ENCODE results near the gene HTR2A. TPM values are rescaled to one million over a fixed set of nuclear protein-coding genes. Genes with fewer than 3 reads are reported as not detected.
A peak's percentile ranks its signal among the peaks of the same experiment; 100 is the strongest.

Gene HTR2A
- polyA plus RNA-seq (2011; rRNA removed) (0.02 and 0.04 TPM in 2 replicates), polyA minus RNA-seq (2011; rRNA and poly(A)+ RNA removed) (0.09 and 0.10 TPM in 2 replicates)

GRCh38 chr13:46896341-46897137 is at the start of gene HTR2A:
Gene HTR2A (minus strand): TSS chr13:46897053. CDS start chr13:46895906, 1,147 bp downstream.
- H3K27me3 ChIP-seq (ENCODE audit: control insufficient read depth, insufficient read depth, low read length) = peaks cover 3% of the 10 kb centered on the region
- no peak for DNase-seq (ENCODE audit: low read depth)
- no peak for TF ChIP-seq CTCF (IDR thresholded peaks at IDR 0.05; ENCODE audit: insufficient read depth, low read depth, low read length)
- CTCF ChIA-PET = interaction anchor here (0.6 to 1.1 kb wide), 6 partner anchors 16 to 699 kb away, joined by 3 to 4 read pairs (median 3); no protein-coding TSS in a partner anchor
- peak within 1 kb of the TSS; percentile 20 for H3K4me3 ChIP-seq (ENCODE audit: low read depth, low read length)
- POLR2A ChIA-PET = no interaction called here
- no peaks in the 10 kb centered on the region for H3K36me3 ChIP-seq (ENCODE audit: control insufficient read depth, insufficient read depth, low read length)

- no peaks in the 10 kb centered on the region for H3K27me3 ChIP-seq (ENCODE audit: control insufficient read depth, insufficient read depth, low read length)
- no peak for DNase-seq (ENCODE audit: low read depth)
- CTCF ChIA-PET = no interaction called here
- POLR2A ChIA-PET = no interaction called here
- no peak for TF ChIP-seq CTCF (IDR thresholded peaks at IDR 0.05; ENCODE audit: insufficient read depth, low read depth, low read length)
- H3K36me3 ChIP-seq (ENCODE audit: control insufficient read depth, insufficient read depth, low read length) = no peaks in the 10 kb centered on the region
- H3K4me3 ChIP-seq (ENCODE audit: low read depth, low read length) = no peak overlapping the region
Measured at GRCh38 chr13:46936525-46936924, 39.7 kb upstream of the HTR2A start.

- CTCF ChIA-PET = no interaction called here
Measured at GRCh38 chr13:46934749-46935148, 37.9 kb upstream of the HTR2A start.

GRCh38 chr13:46926916-46927590 is 30.2 kb upstream of the HTR2A start:
- POLR2A ChIA-PET = no interaction called here
- no peak for TF ChIP-seq CTCF (IDR thresholded peaks at IDR 0.05; ENCODE audit: insufficient read depth, low read depth, low read length)
- CTCF ChIA-PET = interaction anchor here (0.6 to 2.9 kb wide), 2 partner anchors 29 to 33 kb away, joined by 4 to 10 read pairs; no protein-coding TSS in a partner anchor
- H3K36me3 ChIP-seq (ENCODE audit: control insufficient read depth, insufficient read depth, low read length) = no peaks in the 10 kb centered on the region
- H3K27me3 ChIP-seq (ENCODE audit: control insufficient read depth, insufficient read depth, low read length) = no peaks in the 10 kb centered on the region
- DNase-seq (ENCODE audit: low read depth) = peak; percentile 12
- H3K4me3 ChIP-seq (ENCODE audit: low read depth, low read length) = no peak overlapping the region

More at GRCh38 chr13:46934749-46935148, 37.9 kb upstream of the HTR2A start:
- H3K4me3 ChIP-seq (ENCODE audit: low read depth, low read length) = no peak overlapping the region
- no peak for DNase-seq (ENCODE audit: low read depth)
- POLR2A ChIA-PET = no interaction called here
- no peaks in the 10 kb centered on the region for H3K27me3 ChIP-seq (ENCODE audit: control insufficient read depth, insufficient read depth, low read length)
- no peaks in the 10 kb centered on the region for H3K36me3 ChIP-seq (ENCODE audit: control insufficient read depth, insufficient read depth, low read length)
- no peak for TF ChIP-seq CTCF (IDR thresholded peaks at IDR 0.05; ENCODE audit: insufficient read depth, low read depth, low read length)

- Histone ChIP-seq H3K36me3 (ENCODE audit: control insufficient read depth, insufficient read depth, low read length) (no peaks in the 10 kb centered on the region), H3K27me3 (ENCODE audit: control insufficient read depth, insufficient read depth, low read length) (no peaks in the 10 kb centered on the region), H3K4me3 (ENCODE audit: low read depth, low read length) (no peak overlapping the region)
- DNase-seq (ENCODE audit: low read depth) = no peak
- POLR2A ChIA-PET = no interaction called here
- CTCF ChIA-PET = no interaction called here
- no peak for TF ChIP-seq CTCF (IDR thresholded peaks at IDR 0.05; ENCODE audit: insufficient read depth, low read depth, low read length)
Measured at GRCh38 chr13:46925486-46925885, 28.6 kb upstream of the HTR2A start.
